ENCODE measurements around the gene ITPR2. TPM values are rescaled to one million over a fixed set of nuclear protein-coding genes. Genes with fewer than 3 reads are reported as not detected.
A peak's percentile ranks its signal among the peaks of the same experiment; 100 is the strongest.

ITPR2 gene
- total and polyA plus RNA-seq, 2 of the 8 experiments (the other 6 are each of a cell fraction or from before 2014, with no cell fraction given) = 4.1 to 48.3 TPM

DNA sequence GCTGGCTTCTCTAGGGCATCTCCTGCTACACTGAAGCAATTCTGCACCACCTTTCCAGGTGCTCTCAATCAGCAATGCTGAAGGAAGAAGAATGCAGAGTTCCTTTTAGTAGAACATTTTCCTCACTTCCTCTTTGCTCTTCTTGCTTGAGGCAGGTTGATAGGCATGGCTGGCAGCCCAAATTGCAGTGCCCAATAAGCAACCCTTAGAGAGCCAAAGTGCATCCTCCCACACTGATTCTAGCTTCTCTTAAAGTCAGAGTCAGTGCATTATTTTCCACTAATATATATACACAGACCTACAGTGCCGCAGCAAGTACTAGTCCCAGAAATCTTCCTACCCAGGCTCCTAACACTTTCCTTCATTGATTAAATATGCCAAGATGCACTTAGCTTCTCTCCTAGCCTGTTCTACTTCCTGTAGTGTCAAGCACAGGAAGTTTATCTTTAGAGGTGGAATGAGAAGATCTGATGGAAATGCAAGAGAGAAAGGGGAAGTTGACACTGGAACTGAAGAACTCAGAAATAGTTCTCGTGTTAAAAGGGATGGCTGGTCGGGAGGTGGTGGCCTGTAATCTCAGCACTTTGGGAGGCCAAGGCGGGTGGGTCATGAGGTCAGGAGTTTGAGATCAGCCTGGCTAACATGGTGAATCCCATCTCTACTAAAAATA, 504.9 kb downstream of the ITPR2 start:
- H3K23ac ChIP-seq (ENCODE audit: insufficient read length) = no peak overlapping the region
- H3K18ac ChIP-seq (ENCODE audit: extremely low read depth, low read length) = no peak overlapping the region
- WGBS, 2 experiments (ENCODE audit: extremely low coverage in 1 of 2, insufficient coverage in 1 of 2, insufficient read length in 1 of 2, insufficient replicate concordance in 2 of 2, low coverage in 1 of 2, low lambda C conversion rate in 2 of 2, missing lambda C conversion rate in 1 of 2) = 87% methylated on average over 4 of the region's 4 CpGs; no CpG with 5 or more reads in 1 of the 2 experiments
- no peak overlapping the region for H2BK120ac ChIP-seq (replicated peaks; ENCODE audit: low read depth, low read length)
- no peak overlapping the region for H2BK20ac ChIP-seq (ENCODE audit: low read length)
- peak overlapping the region; percentile 3 for H3K4ac ChIP-seq (replicated peaks; ENCODE audit: insufficient read length, low read depth, low read length)
- no peak overlapping the region for H3K14ac ChIP-seq (ENCODE audit: insufficient read length)
- no peak for DNase-seq (ENCODE audit: low read depth in 1 of 2, low spot score in 2 of 2)
- no peak overlapping the region for H3K4me3 ChIP-seq (ENCODE audit: extremely low read depth in 1 of 4, insufficient read depth in 2 of 4, low read depth in 3 of 4, low read length in 4 of 4)
- no peak overlapping the region for H4K91ac ChIP-seq (replicated peaks; ENCODE audit: insufficient read length, low read length)
- H2AK5ac ChIP-seq (ENCODE audit: low read depth, low read length) = no peak overlapping the region
- no peak overlapping the region for H3K9ac ChIP-seq (replicated peaks in 1 of 4; ENCODE audit: extremely low read depth in 1 of 4, low read depth in 3 of 4, low read length in 3 of 4)
- H3K79me2 ChIP-seq (ENCODE audit: control insufficient read depth in 1 of 2, insufficient read depth in 2 of 2, low read length in 2 of 2) = no peaks in the 10 kb centered on the region
- no peak overlapping the region for H3K56ac ChIP-seq (replicated peaks; ENCODE audit: insufficient read length, low read depth, low read length)
- no peak overlapping the region for H3K27ac ChIP-seq (ENCODE audit: low read depth, low read length)
- no peak overlapping the region for H4K8ac ChIP-seq (ENCODE audit: extremely low read depth, insufficient read depth, low read length)
- H2BK12ac ChIP-seq (ENCODE audit: low read depth, low read length) = no peak overlapping the region
- no peaks in the 10 kb centered on the region for H3K27me3 ChIP-seq (replicated peaks in 1 of 4; ENCODE audit: control insufficient read depth in 3 of 4, extremely low read depth in 1 of 4, insufficient read depth in 3 of 4, low read length in 3 of 4)
- no peak overlapping the region for H3K4me2 ChIP-seq (ENCODE audit: insufficient read depth in 1 of 2, low read depth in 2 of 2, low read length in 2 of 2)
- no peaks in the 10 kb centered on the region for H3K79me1 ChIP-seq (ENCODE audit: low read depth, low read length)
- POLR2A ChIA-PET (ENCODE audit: partially characterized antibody) = no interaction called here
- peaks cover 0 to 2% (median 0%) of the 10 kb centered on the region in 4 experiments; a peak in 2 of 7 replicates for H3K4me1 ChIP-seq (replicated peaks in 1 of 4; ENCODE audit: control insufficient read depth in 3 of 4, insufficient read depth in 4 of 4, low read length in 3 of 4)
- CTCF ChIA-PET (ENCODE audit: partially characterized antibody) = interaction anchor here (1.1 kb wide), 1 partner anchor 373 kb away, joined by 3 read pairs; no protein-coding TSS in a partner anchor
- H2BK15ac ChIP-seq (ENCODE audit: low read length) = no peak overlapping the region
- no peaks in the 10 kb centered on the region for H4K20me1 ChIP-seq (replicated peaks in 1 of 2; ENCODE audit: control insufficient read depth in 1 of 2, insufficient read depth in 2 of 2, low read length in 2 of 2)
- no peak overlapping the region for H2BK5ac ChIP-seq (ENCODE audit: low read depth, low read length)
- H3K23me2 ChIP-seq (ENCODE audit: low read depth, low read length) = no peaks in the 10 kb centered on the region
- FAIRE-seq = no peak
- TF ChIP-seq SRF (IDR thresholded peaks at IDR 0.05; ENCODE audit: low read depth, low read length) (no peak), HDAC2 (IDR thresholded peaks at IDR 0.05; ENCODE audit: borderline replicate concordance in 1 of 2, low read depth in 2 of 2, low read length in 2 of 2) (no peak), NRF1 (IDR thresholded peaks at IDR 0.05; ENCODE audit: low read depth, low read length) (no peak), SP2 (IDR thresholded peaks at IDR 0.05; ENCODE audit: low read length) (no peak), GABPA (IDR thresholded peaks at IDR 0.05; ENCODE audit: borderline replicate concordance, insufficient read depth, low read length) (no peak), SIRT6 (IDR thresholded peaks at IDR 0.05; ENCODE audit: low read length) (no peak), EGR1 (IDR thresholded peaks at IDR 0.05; ENCODE audit: borderline replicate concordance, low read depth, low read length) (no peak), BRCA1 (IDR thresholded peaks at IDR 0.05; ENCODE audit: low read depth, low read length) (no peak), GTF2F1 (IDR thresholded peaks at IDR 0.05; ENCODE audit: borderline replicate concordance, low read depth, low read length) (no peak)
- TF ChIP-seq, protein P1, sequence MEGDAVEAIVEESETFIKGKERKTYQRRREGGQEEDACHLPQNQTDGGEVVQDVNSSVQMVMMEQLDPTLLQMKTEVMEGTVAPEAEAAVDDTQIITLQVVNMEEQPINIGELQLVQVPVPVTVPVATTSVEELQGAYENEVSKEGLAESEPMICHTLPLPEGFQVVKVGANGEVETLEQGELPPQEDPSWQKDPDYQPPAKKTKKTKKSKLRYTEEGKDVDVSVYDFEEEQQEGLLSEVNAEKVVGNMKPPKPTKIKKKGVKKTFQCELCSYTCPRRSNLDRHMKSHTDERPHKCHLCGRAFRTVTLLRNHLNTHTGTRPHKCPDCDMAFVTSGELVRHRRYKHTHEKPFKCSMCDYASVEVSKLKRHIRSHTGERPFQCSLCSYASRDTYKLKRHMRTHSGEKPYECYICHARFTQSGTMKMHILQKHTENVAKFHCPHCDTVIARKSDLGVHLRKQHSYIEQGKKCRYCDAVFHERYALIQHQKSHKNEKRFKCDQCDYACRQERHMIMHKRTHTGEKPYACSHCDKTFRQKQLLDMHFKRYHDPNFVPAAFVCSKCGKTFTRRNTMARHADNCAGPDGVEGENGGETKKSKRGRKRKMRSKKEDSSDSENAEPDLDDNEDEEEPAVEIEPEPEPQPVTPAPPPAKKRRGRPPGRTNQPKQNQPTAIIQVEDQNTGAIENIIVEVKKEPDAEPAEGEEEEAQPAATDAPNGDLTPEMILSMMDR (IDR thresholded peaks at IDR 0.05; ENCODE audit: control extremely low read depth in 1 of 3, insufficient read depth in 1 of 3, low read depth in 1 of 3, low read length in 3 of 3) = no peak
- H4K5ac ChIP-seq (ENCODE audit: insufficient read length, low read depth, low read length) = no peak overlapping the region
- no peaks in the 10 kb centered on the region for H3K9me3 ChIP-seq (ENCODE audit: insufficient read depth in 2 of 2, low read depth in 1 of 2, low read length in 1 of 2)
- no peak overlapping the region for H2AFZ ChIP-seq (ENCODE audit: low read length)
- H3K36me3 ChIP-seq (ENCODE audit: control insufficient read depth in 2 of 4, insufficient read depth in 4 of 4, low read length in 3 of 4) = no peaks in the 10 kb centered on the region
